H1 (cell line): ENCODE measurements around the gene SKP2. TPM values are rescaled to one million over a fixed set of nuclear protein-coding genes. Genes with fewer than 3 reads are reported as not detected.

Source experiments
- CTCF ChIA-PET: fragments of 300-600 bp; sonication (Branson Sonifier 250); formaldehyde crosslinking; loops from one replicate; lab custom pipeline; 2021; ENCODE audit not compliant: partially characterized antibody; lab: Charles Lee
- POLR2A ChIA-PET: fragments of 300-600 bp; sonication (Branson Sonifier 250); formaldehyde crosslinking; loops from one replicate; lab custom pipeline; 2021; ENCODE audit warnings: inconsistent platforms; ENCODE audit not compliant: partially characterized antibody; lab: Charles Lee
- DNase-seq, 2 experiments: peaks; one replicate each; pipeline versions ENCODE4 v3.0.0 to v3.0.0-alpha.2; 2010 to 2022; ENCODE audit warnings: low spot score in 2 of 2, low read depth in 1 of 2, mixed read lengths in 1 of 2
- FAIRE-seq: peaks from 2 replicates; lab custom pipeline; 2011; peaks lifted over from hg19 to GRCh38; lab: Jason Lieb, UNC
- H2AFZ ChIP-seq: 2 replicates; pipeline ENCODE4 v1.8.1; 2012; ENCODE audit warnings: low read length, inconsistent platforms
- H2AK5ac ChIP-seq: 2 replicates; pipeline ENCODE4 v1.6.1; 2013; ENCODE audit warnings: low read depth, low read length
- H2BK120ac ChIP-seq: replicated peaks from 2 replicates; pipeline ENCODE3; 2013; ENCODE audit warnings: low read depth, low read length, inconsistent platforms
- H2BK12ac ChIP-seq: 2 replicates; pipeline ENCODE4 v1.6.1; 2013; ENCODE audit warnings: low read depth, low read length
- H2BK15ac ChIP-seq: 2 replicates; pipeline ENCODE4 v1.6.1; 2013; ENCODE audit warnings: low read length
- H2BK20ac ChIP-seq: 2 replicates; pipeline ENCODE4 v1.6.1; 2013; ENCODE audit warnings: low read length
- H2BK5ac ChIP-seq: 2 replicates; pipeline ENCODE4 v1.6.1; 2013; ENCODE audit warnings: low read depth, low read length
- H3K14ac ChIP-seq: 2 replicates; pipeline ENCODE4 v1.6.1; 2013; ENCODE audit warnings: inconsistent platforms; ENCODE audit not compliant: insufficient read length
- H3K18ac ChIP-seq: 2 replicates; pipeline ENCODE4 v1.6.1; 2013; ENCODE audit warnings: low read length; ENCODE audit errors: extremely low read depth
- H3K23ac ChIP-seq: 2 replicates; pipeline ENCODE4 v1.6.1; 2013; ENCODE audit warnings: inconsistent platforms; ENCODE audit not compliant: insufficient read length
- H3K23me2 ChIP-seq: 2 replicates; pipeline ENCODE4 v1.6.1; 2013; ENCODE audit warnings: low read depth, low read length
- H3K27ac ChIP-seq: 2 replicates; pipeline ENCODE4 v1.6.1; 2011; ENCODE audit warnings: low read depth, low read length, inconsistent platforms
- H3K27me3 ChIP-seq, 4 experiments: replicated peaks in 1 of 4; 1 replicate in 1 of 4; 2 replicates in 3 of 4; pipeline versions ENCODE4 v1.6.1 to v1.8.1; 2011 to 2013; ENCODE audit warnings: low read length in 3 of 4, mild to moderate bottlenecking in 3 of 4, inconsistent platforms in 2 of 4, mixed read lengths in 2 of 4, moderate library complexity in 1 of 4; ENCODE audit not compliant: control insufficient read depth in 3 of 4, insufficient read depth in 3 of 4; ENCODE audit errors: extremely low read depth in 1 of 4
- H3K36me3 ChIP-seq, 4 experiments: 2 replicates each; pipeline versions ENCODE4 v1.6.1 to v1.8.1; 2011 to 2013; ENCODE audit warnings: mild to moderate bottlenecking in 4 of 4, low read length in 3 of 4, moderate library complexity in 2 of 4, control low read depth in 1 of 4, inconsistent platforms in 1 of 4; ENCODE audit not compliant: insufficient read depth in 4 of 4, control insufficient read depth in 2 of 4
- H3K4ac ChIP-seq: replicated peaks from 2 replicates; pipeline ENCODE3; 2013; ENCODE audit warnings: low read length, low read depth, mixed read lengths, inconsistent platforms; ENCODE audit not compliant: insufficient read length
- H3K4me1 ChIP-seq, 4 experiments: replicated peaks in 1 of 4; 1 replicate in 1 of 4; 2 replicates in 3 of 4; pipeline versions ENCODE4 v1.6.1 to v1.8.1; 2011 to 2013; ENCODE audit warnings: low read length in 3 of 4, inconsistent platforms in 2 of 4, mixed read lengths in 1 of 4; ENCODE audit not compliant: insufficient read depth in 4 of 4, control insufficient read depth in 3 of 4
- H3K4me2 ChIP-seq, 2 experiments: 2 replicates each; pipeline versions ENCODE4 v1.6.1 to v1.8.1; 2011 to 2013; ENCODE audit warnings: low read depth in 2 of 2, low read length in 2 of 2, control low read depth in 1 of 2, inconsistent platforms in 1 of 2, mild to moderate bottlenecking in 1 of 2; ENCODE audit not compliant: insufficient read depth in 1 of 2
- H3K4me3 ChIP-seq, 4 experiments: fragments of 200-600, 300-600 bp in 1 of 4; sonication (generic), shearing (Covaris generic), sonication (Bioruptor Twin) in 1 of 4; 2 replicates each; pipeline versions ENCODE4 v1.5.1 to v1.8.1; 2011 to 2016; ENCODE audit warnings: low read length in 4 of 4, low read depth in 3 of 4, control low read depth in 2 of 4, inconsistent platforms in 2 of 4, mild to moderate bottlenecking in 2 of 4, mixed read lengths in 1 of 4, moderate library complexity in 1 of 4; ENCODE audit not compliant: insufficient read depth in 2 of 4; ENCODE audit errors: extremely low read depth in 1 of 4
- H3K56ac ChIP-seq: replicated peaks from 2 replicates; pipeline ENCODE3; 2013; ENCODE audit warnings: low read depth, mild to moderate bottlenecking, mixed read lengths, low read length, inconsistent platforms; ENCODE audit not compliant: insufficient read length
- H3K79me1 ChIP-seq: 2 replicates; pipeline ENCODE4 v1.6.1; 2013; ENCODE audit warnings: low read depth, low read length, control low read depth
- H3K79me2 ChIP-seq, 2 experiments: 2 replicates each; pipeline versions ENCODE4 v1.6.1 to v1.8.1; 2012 to 2013; ENCODE audit warnings: low read length in 2 of 2, mild to moderate bottlenecking in 2 of 2, inconsistent platforms in 1 of 2; ENCODE audit not compliant: insufficient read depth in 2 of 2, control insufficient read depth in 1 of 2
- H3K9ac ChIP-seq, 4 experiments: replicated peaks in 1 of 4; 1 replicate in 1 of 4; 2 replicates in 3 of 4; pipeline versions ENCODE4 v1.6.1 to v1.8.1; 2011 to 2013; ENCODE audit warnings: low read depth in 3 of 4, low read length in 3 of 4, control low read depth in 2 of 4, mild to moderate bottlenecking in 2 of 4, moderate library complexity in 2 of 4, inconsistent platforms in 1 of 4; ENCODE audit errors: extremely low read depth in 1 of 4
- H3K9me3 ChIP-seq, 2 experiments: 2 replicates each; pipeline versions ENCODE4 v1.6.1 to v1.8.1; 2012 to 2013; ENCODE audit warnings: mild to moderate bottlenecking in 2 of 2, moderate library complexity in 2 of 2, control low read depth in 1 of 2, inconsistent platforms in 1 of 2, low read depth in 1 of 2, low read length in 1 of 2, mixed read lengths in 1 of 2; ENCODE audit not compliant: insufficient read depth in 2 of 2
- H4K20me1 ChIP-seq, 2 experiments: replicated peaks in 1 of 2; 2 replicates each; pipeline versions ENCODE3 to v1.8.1; 2011 to 2013; ENCODE audit warnings: inconsistent platforms in 2 of 2, low read length in 2 of 2, mild to moderate bottlenecking in 1 of 2; ENCODE audit not compliant: insufficient read depth in 2 of 2, control insufficient read depth in 1 of 2
- H4K5ac ChIP-seq: 2 replicates; pipeline ENCODE4 v1.6.1; 2013; ENCODE audit warnings: low read length, low read depth, mixed read lengths, inconsistent platforms; ENCODE audit not compliant: insufficient read length
- H4K8ac ChIP-seq: 2 replicates; pipeline ENCODE4 v1.8.0; 2013; ENCODE audit warnings: mild to moderate bottlenecking, moderate library complexity, low read length, inconsistent platforms; ENCODE audit not compliant: insufficient read depth; ENCODE audit errors: extremely low read depth
- H4K91ac ChIP-seq: replicated peaks from 2 replicates; pipeline ENCODE3; 2013; ENCODE audit warnings: low read length, mixed read lengths, inconsistent platforms; ENCODE audit not compliant: insufficient read length
- ATF3 ChIP-seq: IDR thresholded peaks from 2 replicates; pipeline ENCODE4 v1.6.1; 2011; ENCODE audit warnings: low read depth, mild to moderate bottlenecking, low read length; ENCODE audit not compliant: insufficient read depth
- CHD2 ChIP-seq: IDR thresholded peaks from 2 replicates; pipeline ENCODE4 v1.6.1; 2012; ENCODE audit warnings: low read length, improper control_type of control experiment
- CREB1 ChIP-seq: IDR thresholded peaks from 2 replicates; pipeline ENCODE4 v1.6.1; 2012; ENCODE audit warnings: inconsistent platforms
- CTBP2 ChIP-seq: IDR thresholded peaks from 2 replicates; pipeline ENCODE4 v1.7.0; 2011; ENCODE audit warnings: borderline replicate concordance, mild to moderate bottlenecking, moderate library complexity, mixed read lengths, low read length; ENCODE audit not compliant: insufficient read depth, insufficient read length
- E2F6 ChIP-seq: IDR thresholded peaks from 2 replicates; pipeline ENCODE4 v1.6.1; 2012; ENCODE audit warnings: inconsistent platforms
- GTF2F1 ChIP-seq: IDR thresholded peaks from 2 replicates; pipeline ENCODE4 v1.6.1; 2012; ENCODE audit warnings: low read depth, low read length, improper control_type of control experiment, borderline replicate concordance
- KDM1A ChIP-seq: fragments of 200-600, 300-600 bp; sonication (generic); IDR thresholded peaks from 2 replicates; pipeline ENCODE4 v1.7.1; 2016; ENCODE audit warnings: mild to moderate bottlenecking, low read length, borderline replicate concordance
- POU5F1 ChIP-seq: IDR thresholded peaks from 2 replicates; pipeline ENCODE4 v1.6.1; 2011; ENCODE audit warnings: low read depth, mild to moderate bottlenecking, low read length, moderate library complexity
- RAD21 ChIP-seq, 2 experiments: IDR thresholded peaks in 1 of 2; conservative IDR thresholded peaks in 1 of 2; 2 replicates each; pipeline ENCODE4 v1.6.1; 2011; ENCODE audit warnings: low read depth in 2 of 2, low read length in 2 of 2, improper control_type of control experiment in 1 of 2, inconsistent platforms in 1 of 2, mild to moderate bottlenecking in 1 of 2, moderate library complexity in 1 of 2
- SIX5 ChIP-seq: IDR thresholded peaks from 2 replicates; pipeline ENCODE4 v1.6.1; 2011; ENCODE audit warnings: mild to moderate bottlenecking, low read depth, low read length
- TAF1 ChIP-seq: IDR thresholded peaks from 2 replicates; pipeline ENCODE4 v1.6.1; 2011; ENCODE audit warnings: mild to moderate bottlenecking, low read depth, low read length
- WGBS, 2 experiments: shearing (Covaris generic) in 1 of 2; methylation state at CpG; one replicate each; pipeline versions ENCODE4 v1.1.6 to v1.1.7; 2013 to 2015; ENCODE audit warnings: low lambda C conversion rate in 2 of 2, mixed read lengths in 2 of 2, inconsistent platforms in 1 of 2, low coverage in 1 of 2, missing lambda C conversion rate in 1 of 2; ENCODE audit not compliant: insufficient replicate concordance in 2 of 2, insufficient coverage in 1 of 2, insufficient read length in 1 of 2; ENCODE audit errors: extremely low coverage in 1 of 2, missing lambda C conversion rate in 1 of 2; 5-methylcytosine and 5-hydroxymethylcytosine counted together
- polyA plus RNA-seq, 7 experiments: library from polyadenylated mRNA; depleted of rRNA in 3 of 7; stranded (reverse) in 5 of 7; unstranded in 2 of 7; fragments of >200 nt in 5 of 7; fragments of 200-250 nt in 2 of 7; gene quantifications; 1 replicate in 5 of 7; 2 replicates in 1 of 7; 4 replicates in 1 of 7; pipeline versions ENCODE4 v1.2.1 to v1.2.3, GENCODE V29; 2011 to 2013; ENCODE audit warnings: missing spikeins in 2 of 7, mixed read lengths in 2 of 7
- total RNA-seq: library from RNA; stranded (reverse); fragmentation: NEBNext Ultra II Directional; extraction: Animal tissue kit (Norgen Biotek cat#: 25700); gene quantifications from 2 replicates; pipeline ENCODE4 v1.2.1, GENCODE V29; 2021

SKP2 gene
- total and polyA plus RNA-seq, 2 of the 8 experiments (the other 6 are each of a cell fraction or from before 2014, with no cell fraction given) = 49.9 to 104 TPM

- Histone ChIP-seq H2BK15ac (no peak overlapping the region), H3K14ac (no peak overlapping the region), H4K20me1 (peaks cover 0 to 1% of the 10 kb centered on the region in 2 experiments), H3K4me1 (peaks cover 0 to 5% (median 2%) of the 10 kb centered on the region in 4 experiments; a peak in 3 of 7 replicates), H3K18ac (no peak overlapping the region), H3K27me3 (no peaks in the 10 kb centered on the region), H3K4me3 (no peak overlapping the region), H4K8ac (no peak overlapping the region), H2BK12ac (no peak overlapping the region), H3K27ac (no peak overlapping the region; the same call in 1 of the 2 replicates), H3K79me2 (peaks cover 0 to 43% of the 10 kb centered on the region in 2 experiments; a peak in 3 of 4 replicates), H3K23me2 (peaks cover 6% of the 10 kb centered on the region; the same call in 1 of the 2 replicates), H3K23ac (no peak overlapping the region), H3K4me2 (no peak overlapping the region), H3K9ac (no peak overlapping the region), H2BK5ac (no peak overlapping the region), H3K56ac (no peak overlapping the region), H3K36me3 (peaks cover 2 to 58% (median 27%) of the 10 kb centered on the region in 4 experiments; a peak in 7 of 8 replicates), H4K91ac (no peak overlapping the region), H2AK5ac (no peak overlapping the region), H2BK20ac (no peak overlapping the region), H4K5ac (no peak overlapping the region), H2BK120ac (no peak overlapping the region), H3K79me1 (no peaks in the 10 kb centered on the region; the same call in 1 of the 2 replicates), H3K9me3 (no peaks in the 10 kb centered on the region), H2AFZ (no peak overlapping the region), H3K4ac (no peak overlapping the region)
- no peak for DNase-seq
- ChIA-PET CTCF (interaction anchor here (0.6 to 1.6 kb wide), 3 partner anchors 9 to 304 kb away, joined by 3 to 5 read pairs (median 4); no protein-coding TSS in a partner anchor), POLR2A (interaction anchor here (1.1 to 1.2 kb wide), 2 partner anchors 46 to 84 kb away, joined by 3 to 4 read pairs; no protein-coding TSS in a partner anchor)
- WGBS, 2 experiments = 89% methylated on average over 4 of the region's 4 CpGs; no CpG with 5 or more reads in 1 of the 2 experiments
- FAIRE-seq = no peak
- TF ChIP-seq ATF3 (no peak), CHD2 (no peak), POU5F1 (no peak), CTBP2 (no peak), KDM1A (no peak), GTF2F1 (no peak), RAD21 (IDR thresholded peaks at IDR 0.05 in 1 of 2, conservative IDR thresholded peaks at IDR 0.05 in 1 of 2; ENCODE audit: low read depth in 2 of 2, low read length in 2 of 2) (no peak), CREB1 (no peak), SIX5 (no peak), TAF1 (no peak), E2F6 (no peak)
These were observed 4.2 kb downstream of the SKP2 start for GRCh38 chr5:36156121-36156601.
